Measurements from ENCODE around the gene ZNF569. TPM values are rescaled to one million over a fixed set of nuclear protein-coding genes. Genes with fewer than 3 reads are reported as not detected.

The ZNF569 gene
- total and polyA plus RNA-seq, 2 of the 13 experiments (the other 11 are each of a cell fraction or from before 2014, with no cell fraction given) = 1.4 to 5.7 TPM

GRCh38 chr19:37466798-37467607 is at the start of gene ZNF569 (continued):
- TF ChIP-seq IKZF5 (CRISPR knock-in tag; IDR thresholded peaks at IDR 0.05) (peak; percentile 50; the same call in 1 of the 2 replicates), EEA1 (CRISPR knock-in tag; IDR thresholded peaks at IDR 0.05; ENCODE audit: borderline replicate concordance) (no peak), ZBTB33 (CRISPR knock-in tag; IDR thresholded peaks at IDR 0.05) (peak; percentile 77; the same call in 1 of the 2 replicates), MAFF (IDR thresholded peaks at IDR 0.05; ENCODE audit: low read depth, low read length) (no peak), MIER2 (CRISPR knock-in tag; IDR thresholded peaks at IDR 0.05) (peak; percentile 74; the same call in 1 of the 2 replicates), ZNF720 (CRISPR knock-in tag; IDR thresholded peaks at IDR 0.05) (no peak), SKIL (CRISPR knock-in tag; IDR thresholded peaks at IDR 0.05; ENCODE audit: borderline replicate concordance) (no peak), CBX1 (IDR thresholded peaks at IDR 0.05; ENCODE audit: low read depth) (peak; percentile 86), ZNF180 (CRISPR knock-in tag; IDR thresholded peaks at IDR 0.05; ENCODE audit: borderline replicate concordance, low read depth) (no peak), ZBTB34 (CRISPR knock-in tag; IDR thresholded peaks at IDR 0.05) (peak; percentile 33; the same call in 1 of the 2 replicates), SP4 (CRISPR knock-in tag; IDR thresholded peaks at IDR 0.05) (0 out of 2 replicates have a peak, but pooled peaks have one; percentile 62), TP53 (CRISPR knock-in tag; conservative IDR thresholded peaks at IDR 0.05) (no peak), ZSCAN25 (CRISPR knock-in tag; IDR thresholded peaks at IDR 0.05) (peak; percentile 22; the same call in 1 of the 2 replicates), NFE2L1 (CRISPR knock-in tag; IDR thresholded peaks at IDR 0.05; ENCODE audit: borderline replicate concordance) (no peak), ASH2L (IDR thresholded peaks at IDR 0.05; ENCODE audit: insufficient read length, low read depth, low read length) (peak; percentile 94), PAF1 (CRISPR knock-in tag; IDR thresholded peaks at IDR 0.05) (no peak), HOXA9 (CRISPR knock-in tag; IDR thresholded peaks at IDR 0.05; ENCODE audit: borderline replicate concordance) (no peak), RBM39 (IDR thresholded peaks at IDR 0.05; ENCODE audit: low read depth, low read length, poor library complexity, severe bottlenecking) (peak; percentile 59), FUBP1 (CRISPR knock-in tag; IDR thresholded peaks at IDR 0.05; ENCODE audit: borderline replicate concordance) (no peak)

All from HepG2 (cell line).